ENCODE results near the gene RP2. TPM values are rescaled to one million over a fixed set of nuclear protein-coding genes. Genes with fewer than 3 reads are reported as not detected.
A peak's percentile ranks its signal among the peaks of the same experiment; 100 is the strongest.

RP2 gene
- total and polyA plus RNA-seq, 2 of the 8 experiments (the other 6 are each of a cell fraction or from before 2014, with no cell fraction given), result 2.2 to 6.9 TPM

- H3K18ac ChIP-seq (ENCODE audit: extremely low read depth, low read length), result no peak overlapping the region
- no peaks in the 10 kb centered on the region for H3K27me3 ChIP-seq (replicated peaks in 1 of 4; ENCODE audit: control insufficient read depth in 3 of 4, extremely low read depth in 1 of 4, insufficient read depth in 3 of 4, low read length in 3 of 4)
- CTCF ChIA-PET (ENCODE audit: partially characterized antibody), result interaction anchor here (1.6 to 1.8 kb wide), 2 partner anchors 10 to 26 kb away, joined by 3 to 4 read pairs; no protein-coding TSS in a partner anchor
- no peak overlapping the region for H4K8ac ChIP-seq (ENCODE audit: extremely low read depth, insufficient read depth, low read length)
- H3K4me2 ChIP-seq (ENCODE audit: insufficient read depth in 1 of 2, low read depth in 2 of 2, low read length in 2 of 2), result peak overlapping the region; percentile 40 to 42; a peak in 2 of 4 replicates
- FAIRE-seq, result no peak
- no peak overlapping the region for H2AFZ ChIP-seq (ENCODE audit: low read length)
- no peak overlapping the region for H3K14ac ChIP-seq (ENCODE audit: insufficient read length)
- no peak overlapping the region for H3K56ac ChIP-seq (replicated peaks; ENCODE audit: insufficient read length, low read depth, low read length)
- H3K23ac ChIP-seq (ENCODE audit: insufficient read length), result no peak overlapping the region
- no peak overlapping the region for H3K4ac ChIP-seq (replicated peaks; ENCODE audit: insufficient read length, low read depth, low read length)
- H4K20me1 ChIP-seq (replicated peaks in 1 of 2; ENCODE audit: control insufficient read depth in 1 of 2, insufficient read depth in 2 of 2, low read length in 2 of 2), result no peaks in the 10 kb centered on the region
- H3K4me1 ChIP-seq (replicated peaks in 1 of 4; ENCODE audit: control insufficient read depth in 3 of 4, insufficient read depth in 4 of 4, low read length in 3 of 4), result no peaks in the 10 kb centered on the region
- DNase-seq (ENCODE audit: low read depth in 1 of 2, low spot score in 2 of 2), result no peak
- WGBS, 2 experiments (ENCODE audit: extremely low coverage in 1 of 2, insufficient coverage in 1 of 2, insufficient read length in 1 of 2, insufficient replicate concordance in 2 of 2, low coverage in 1 of 2, low lambda C conversion rate in 2 of 2, missing lambda C conversion rate in 1 of 2), result 25% methylated on average over 1 of the region's 1 CpG; no CpG with 5 or more reads in 1 of the 2 experiments
- H2BK12ac ChIP-seq (ENCODE audit: low read depth, low read length), result no peak overlapping the region
- H3K27ac ChIP-seq (ENCODE audit: low read depth, low read length), result no peak overlapping the region
- no peaks in the 10 kb centered on the region for H3K9me3 ChIP-seq (ENCODE audit: insufficient read depth in 2 of 2, low read depth in 1 of 2, low read length in 1 of 2)
- no peak overlapping the region for H3K9ac ChIP-seq (replicated peaks in 1 of 4; ENCODE audit: extremely low read depth in 1 of 4, low read depth in 3 of 4, low read length in 3 of 4)
- H3K4me3 ChIP-seq (ENCODE audit: extremely low read depth in 1 of 4, insufficient read depth in 2 of 4, low read depth in 3 of 4, low read length in 4 of 4), result no peak overlapping the region
- no peak overlapping the region for H2AK5ac ChIP-seq (ENCODE audit: low read depth, low read length)
- no peak overlapping the region for H2BK20ac ChIP-seq (ENCODE audit: low read length)
- H4K91ac ChIP-seq (replicated peaks; ENCODE audit: insufficient read length, low read length), result no peak overlapping the region
- H3K79me2 ChIP-seq (ENCODE audit: control insufficient read depth in 1 of 2, insufficient read depth in 2 of 2, low read length in 2 of 2), result no peaks in the 10 kb centered on the region
- POLR2A ChIA-PET (ENCODE audit: partially characterized antibody), result no interaction called here
- H3K36me3 ChIP-seq (ENCODE audit: control insufficient read depth in 2 of 4, insufficient read depth in 4 of 4, low read length in 3 of 4), result no peaks in the 10 kb centered on the region
- no peak overlapping the region for H4K5ac ChIP-seq (ENCODE audit: insufficient read length, low read depth, low read length)
- H3K23me2 ChIP-seq (ENCODE audit: low read depth, low read length), result no peaks in the 10 kb centered on the region; the same call in 1 of the 2 replicates
- no peak overlapping the region for H2BK5ac ChIP-seq (ENCODE audit: low read depth, low read length)
- H3K79me1 ChIP-seq (ENCODE audit: low read depth, low read length), result no peaks in the 10 kb centered on the region
- no peak overlapping the region for H2BK120ac ChIP-seq (replicated peaks; ENCODE audit: low read depth, low read length)
- H2BK15ac ChIP-seq (ENCODE audit: low read length), result no peak overlapping the region
- TF ChIP-seq RXRA (IDR thresholded peaks at IDR 0.05; ENCODE audit: insufficient read depth, low read depth, low read length) (no peak), CEBPB (IDR thresholded peaks at IDR 0.05; ENCODE audit: low read depth, low read length) (no peak), TAF7 (optimal IDR thresholded peaks at IDR 0.05; ENCODE audit: borderline replicate concordance, low read depth, low read length) (no peak), YY1 (IDR thresholded peaks at IDR 0.05; ENCODE audit: low read depth, low read length) (no peak), RBBP5 (IDR thresholded peaks at IDR 0.05; ENCODE audit: borderline replicate concordance, low read depth, low read length) (no peak), HDAC6 (IDR thresholded peaks at IDR 0.05; ENCODE audit: low read depth, low read length) (no peak), KDM4A (IDR thresholded peaks at IDR 0.05; ENCODE audit: low read depth, low read length, severe bottlenecking) (no peak), POLR2AphosphoS5 (IDR thresholded peaks at IDR 0.05; ENCODE audit: low read depth, low read length) (no peak), RNF2 (IDR thresholded peaks at IDR 0.05; ENCODE audit: borderline replicate concordance, low read depth, low read length, missing control alignments, poor library complexity, severe bottlenecking) (no peak), GABPA (IDR thresholded peaks at IDR 0.05; ENCODE audit: borderline replicate concordance, insufficient read depth, low read length) (no peak), BRCA1 (IDR thresholded peaks at IDR 0.05; ENCODE audit: low read depth, low read length) (no peak), SIRT6 (IDR thresholded peaks at IDR 0.05; ENCODE audit: low read length) (no peak), NANOG (IDR thresholded peaks at IDR 0.05; ENCODE audit: insufficient read depth, low read depth, low read length, poor library complexity, severe bottlenecking) (no peak), ATF3 (IDR thresholded peaks at IDR 0.05; ENCODE audit: insufficient read depth, low read depth, low read length) (no peak)
Observed at GRCh38 chrX:46882266-46882665, 45.4 kb downstream of the RP2 start.
